Cardiac atrium fibroblast (primary cell): ENCODE data around the gene PRELP. TPM values are rescaled to one million over a fixed set of nuclear protein-coding genes. Genes with fewer than 3 reads are reported as not detected.

ENCODE experiments used
- total RNA-seq: library from RNA; depleted of rRNA; stranded (reverse); fragments of >200 nt; gene quantifications from 2 replicates; pipeline ENCODE4 v1.2.3, GENCODE V29; 2015

The PRELP gene
- 0.18 and 0.65 TPM in 2 replicates for total RNA-seq

GRCh38 chr1:203475012-203475981 lies at the start of gene PRELP:
PRELP (plus strand) TSS chr1:203475806; CDS start chr1:203483185, 7,379 bp downstream.

GRCh38 chr1:203493901-203494300 lies 18.3 kb downstream of the PRELP start, which contains the start of gene OPTC:
OPTC (plus strand) TSS chr1:203494153; CDS start chr1:203496006, 1,853 bp downstream.

Other genes with a start within 250 kb of the PRELP start
- gene CHIT1, start 246.1 kb upstream of the PRELP start, total RNA-seq: not detected in 2 replicates
- gene BTG2, start 170.3 kb upstream of the PRELP start, total RNA-seq: 22.7 and 24.4 TPM in 2 replicates
- gene FMOD, start 124.7 kb upstream of the PRELP start, total RNA-seq: 16.1 and 39.9 TPM in 2 replicates
- gene OPTC, start 18.3 kb downstream of the PRELP start, total RNA-seq: not detected in 2 replicates
- 44.8 and 62.0 TPM in 2 replicates for gene ATP2B4, start 151.0 kb downstream of the PRELP start, total RNA-seq